Chondrocyte (in vitro differentiated cells): ENCODE data around the gene IL12A. TPM values are rescaled to one million over a fixed set of nuclear protein-coding genes. Genes with fewer than 3 reads are reported as not detected.

Experiments used
- DNase-seq: peaks from one replicate; pipeline ENCODE4 v3.0.0; 2021; ENCODE audit warnings: mixed read lengths, low spot score
- H3K27ac Mint-ChIP-seq: one replicate; pipeline ENCODE4 v1.8.0; 2021; ENCODE audit warnings: mild to moderate bottlenecking, moderate library complexity, mixed read lengths; ENCODE audit not compliant: unreplicated experiment
- H3K27me3 Mint-ChIP-seq: 2 replicates; pipeline ENCODE4 v1.8.0; 2021; ENCODE audit warnings: low read depth, mixed read lengths
- H3K36me3 Mint-ChIP-seq: 2 replicates; pipeline ENCODE4 v1.8.0; 2021; ENCODE audit warnings: low read depth, mixed read lengths
- H3K4me1 Mint-ChIP-seq: 2 replicates; pipeline ENCODE4 v1.8.0; 2021; ENCODE audit warnings: low read depth, mild to moderate bottlenecking, mixed read lengths
- H3K4me3 Mint-ChIP-seq: one replicate; pipeline ENCODE4 v1.8.0; 2021; ENCODE audit warnings: mild to moderate bottlenecking, moderate library complexity, mixed read lengths; ENCODE audit not compliant: unreplicated experiment
- H3K9me3 Mint-ChIP-seq: 2 replicates; pipeline ENCODE4 v1.8.0; 2021; ENCODE audit warnings: low read depth, mixed read lengths
- CTCF ChIP-seq: fragments of 200-600 bp; sonication (generic); IDR thresholded peaks from 2 replicates; pipeline ENCODE4 v1.5.0; 2021; ENCODE audit warnings: antibody characterized with exemption, mild to moderate bottlenecking, moderate library complexity
- total RNA-seq: library from RNA; stranded (reverse); gene quantifications from 3 replicates; pipeline ENCODE4 v1.2.1, GENCODE V29; 2021

Gene IL12A
- total RNA-seq, 1 donor from 2014 or later = 1.9 TPM

- Mint-ChIP-seq H3K27me3 (no peaks in the 10 kb centered on the region), H3K36me3 (no peaks in the 10 kb centered on the region), H3K4me3 (no peak overlapping the region), H3K9me3 (peaks cover 5% of the 10 kb centered on the region), H3K4me1 (no peaks in the 10 kb centered on the region), H3K27ac (no peak overlapping the region)
- TF ChIP-seq CTCF = no peak
- no peak for DNase-seq
Measured at GRCh38 chr3:159978918-159979703, 9.5 kb upstream of the IL12A start.

DNA sequence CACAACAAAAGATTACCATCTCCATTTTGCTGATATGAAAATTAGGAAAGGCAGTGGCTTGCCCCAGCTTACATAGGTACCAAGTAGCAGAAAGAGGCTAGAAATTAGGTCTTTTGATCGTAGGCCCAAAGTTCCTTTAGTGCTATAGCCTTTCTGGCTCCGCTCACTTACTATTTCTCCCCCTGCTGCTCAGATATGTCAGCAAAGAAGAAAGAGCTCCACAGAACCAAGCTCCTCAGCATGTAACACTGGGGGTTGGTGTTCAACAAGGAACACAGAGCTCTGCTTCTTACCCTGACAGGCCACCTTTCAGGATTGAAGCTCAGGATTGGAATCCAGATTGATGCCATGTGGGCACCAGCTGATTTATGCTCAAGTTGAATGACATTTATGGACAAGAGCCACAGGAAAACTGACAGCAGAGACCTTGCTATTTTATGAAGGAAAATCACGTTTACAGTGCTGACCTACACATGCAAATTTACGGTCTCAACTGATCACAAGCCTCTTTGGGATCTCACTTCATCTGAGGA lies 6.1 kb upstream of the IL12A start:
- Mint-ChIP-seq H3K4me3 (no peak overlapping the region), H3K9me3 (peaks cover 5% of the 10 kb centered on the region), H3K36me3 (no peaks in the 10 kb centered on the region), H3K27me3 (no peaks in the 10 kb centered on the region), H3K4me1 (peaks cover 4% of the 10 kb centered on the region), H3K27ac (no peak overlapping the region)
- peak; percentile 19 for TF ChIP-seq CTCF
- DNase-seq = no peak

DNA sequence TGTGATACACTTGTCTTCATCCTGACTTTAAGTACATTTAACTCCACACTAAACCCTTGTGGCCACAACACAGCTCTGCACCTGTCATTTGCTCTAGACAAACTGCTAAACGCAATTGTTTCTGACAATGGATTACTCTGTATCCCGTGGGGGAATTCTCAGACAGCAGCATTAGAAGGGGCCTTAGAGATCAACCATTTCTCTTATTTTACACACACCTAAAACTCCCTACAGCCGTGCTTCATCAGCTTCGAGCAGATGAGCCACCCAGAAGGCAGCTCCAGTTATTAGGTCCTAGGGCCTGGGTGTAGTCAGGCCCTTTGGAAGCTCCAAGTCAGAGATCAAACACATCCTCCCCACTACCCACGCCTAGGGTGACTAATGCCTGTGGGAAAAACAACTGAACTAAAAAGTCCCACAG lies 1.3 kb upstream of the IL12A start:
- Mint-ChIP-seq H3K4me3 (no peak overlapping the region), H3K9me3 (peaks cover 8% of the 10 kb centered on the region), H3K27ac (no peak overlapping the region), H3K36me3 (no peaks in the 10 kb centered on the region), H3K27me3 (no peaks in the 10 kb centered on the region), H3K4me1 (peaks cover 31% of the 10 kb centered on the region)
- DNase-seq = no peak
- peak; percentile 57 for TF ChIP-seq CTCF

DNA sequence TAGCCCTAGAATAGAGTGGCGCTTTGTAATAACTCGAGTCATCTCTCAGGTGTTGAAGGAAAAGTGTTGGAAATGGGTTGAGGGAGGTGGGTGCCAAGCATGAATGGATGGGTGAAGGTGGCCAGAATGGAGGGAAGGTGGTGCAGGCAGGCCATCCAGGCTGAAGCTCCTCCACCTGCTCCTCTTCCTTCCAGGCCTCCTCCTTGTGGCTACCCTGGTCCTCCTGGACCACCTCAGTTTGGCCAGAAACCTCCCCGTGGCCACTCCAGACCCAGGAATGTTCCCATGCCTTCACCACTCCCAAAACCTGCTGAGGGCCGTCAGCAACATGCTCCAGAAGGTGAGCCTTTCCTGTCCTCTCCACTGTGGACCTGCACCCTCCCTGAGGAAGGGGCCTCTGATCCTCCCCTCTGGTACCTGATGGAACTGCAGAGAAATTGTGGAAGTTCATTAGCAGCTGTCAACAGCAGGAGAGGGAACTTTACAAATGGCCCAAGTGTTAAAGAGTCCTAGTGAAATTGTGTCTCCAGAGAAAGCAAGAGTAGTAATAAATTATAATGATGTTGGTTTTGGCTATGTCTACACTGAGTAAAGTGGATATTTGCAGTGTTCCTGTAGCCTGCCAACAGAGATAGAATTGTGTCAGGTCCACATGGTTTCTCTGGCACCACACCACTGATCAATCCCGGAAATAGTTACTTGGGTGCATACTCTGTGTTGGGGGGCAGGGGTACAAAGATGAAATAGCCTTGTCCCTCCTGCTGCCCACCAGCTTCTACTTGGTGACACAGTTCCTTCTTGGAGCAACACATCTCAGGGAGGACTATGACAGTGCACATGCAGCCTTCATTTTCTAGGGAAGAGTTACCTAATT lies 1.6 kb downstream of the IL12A start:
- peak overlapping the region; percentile 43 for H3K27ac Mint-ChIP-seq
- H3K4me3 Mint-ChIP-seq = peak overlapping the region; percentile 75
- no peaks in the 10 kb centered on the region for H3K36me3 Mint-ChIP-seq
- no peaks in the 10 kb centered on the region for H3K27me3 Mint-ChIP-seq
- no peak for TF ChIP-seq CTCF
- no peak for DNase-seq
- peaks cover 8% of the 10 kb centered on the region for H3K9me3 Mint-ChIP-seq
- peaks cover 46% of the 10 kb centered on the region for H3K4me1 Mint-ChIP-seq

GRCh38 chr3:159991591-159991990 lies 3.0 kb downstream of the IL12A start:
- no peaks in the 10 kb centered on the region for H3K27me3 Mint-ChIP-seq
- peaks cover 8% of the 10 kb centered on the region for H3K9me3 Mint-ChIP-seq
- H3K36me3 Mint-ChIP-seq = no peaks in the 10 kb centered on the region
- no peak overlapping the region for H3K27ac Mint-ChIP-seq
- peaks cover 58% of the 10 kb centered on the region for H3K4me1 Mint-ChIP-seq
- TF ChIP-seq CTCF = no peak
- no peak overlapping the region for H3K4me3 Mint-ChIP-seq
- no peak for DNase-seq
